Mesendoderm (in vitro differentiated cells): Measurements from ENCODE around the gene C6orf52.
A peak's percentile ranks its signal among the peaks of the same experiment; 100 is the strongest.

Source experiments
- DNase-seq: peaks from one replicate; pipeline ENCODE4 v3.0.0; 2013
- H2AK5ac ChIP-seq: 2 replicates; pipeline ENCODE4 v1.6.1; 2013; ENCODE audit warnings: low read length, inconsistent platforms
- H2BK120ac ChIP-seq: 2 replicates; pipeline ENCODE4 v1.6.1; 2013; ENCODE audit warnings: low read depth, mild to moderate bottlenecking, low read length, moderate library complexity, mixed read lengths
- H2BK15ac ChIP-seq: replicated peaks from 2 replicates; pipeline ENCODE4 v1.6.1; 2013; ENCODE audit warnings: low read depth, mild to moderate bottlenecking, moderate library complexity
- H2BK5ac ChIP-seq: 2 replicates; pipeline ENCODE4 v1.6.1; 2013; ENCODE audit warnings: low read length, inconsistent platforms
- H3K18ac ChIP-seq: 2 replicates; pipeline ENCODE4 v1.6.1; 2013; ENCODE audit warnings: mild to moderate bottlenecking, low read length, mixed read lengths
- H3K23ac ChIP-seq: one replicate; pipeline ENCODE4 v1.6.1; 2013; ENCODE audit warnings: low read length
- H3K27ac ChIP-seq: 2 replicates; pipeline ENCODE4 v1.5.1; 2013; ENCODE audit warnings: low read depth, mild to moderate bottlenecking, inconsistent platforms, low read length, moderate library complexity
- H3K27me3 ChIP-seq: 2 replicates; pipeline ENCODE4 v1.6.1; 2013; ENCODE audit warnings: low read length, control low read depth, mild to moderate bottlenecking, inconsistent platforms; ENCODE audit not compliant: insufficient read depth, poor library complexity
- H3K36me3 ChIP-seq: 2 replicates; pipeline ENCODE4 v1.6.1; 2013; ENCODE audit warnings: low read length, inconsistent platforms; ENCODE audit not compliant: control insufficient read depth, insufficient read depth
- H3K4ac ChIP-seq: one replicate; pipeline ENCODE4 v1.6.1; 2013; ENCODE audit warnings: low read depth, mild to moderate bottlenecking, low read length, moderate library complexity
- H3K4me1 ChIP-seq: 2 replicates; pipeline ENCODE4 v1.6.1; 2013; ENCODE audit warnings: low read depth, low read length, inconsistent platforms; ENCODE audit not compliant: control insufficient read depth
- H3K4me2 ChIP-seq: 2 replicates; pipeline ENCODE4 v1.6.1; 2013; ENCODE audit warnings: low read length
- H3K4me3 ChIP-seq: 2 replicates; pipeline ENCODE4 v1.5.1; 2013; ENCODE audit warnings: mild to moderate bottlenecking, low read length
- H3K56ac ChIP-seq: one replicate; pipeline ENCODE4 v1.6.1; 2013; ENCODE audit warnings: low read length
- H3K79me1 ChIP-seq: 2 replicates; pipeline ENCODE4 v1.6.1; 2013; ENCODE audit warnings: low read length, inconsistent platforms
- H3K79me2 ChIP-seq: 2 replicates; pipeline ENCODE4 v1.6.1; 2013; ENCODE audit warnings: mild to moderate bottlenecking, low read length; ENCODE audit not compliant: control insufficient read depth, insufficient read depth
- H3K9ac ChIP-seq: 2 replicates; pipeline ENCODE4 v1.6.1; 2013; ENCODE audit warnings: low read length, inconsistent platforms
- H4K5ac ChIP-seq: one replicate; pipeline ENCODE4 v1.6.1; 2013; ENCODE audit warnings: low read length
- H4K8ac ChIP-seq: one replicate; pipeline ENCODE4 v1.6.1; 2013; ENCODE audit warnings: low read depth, mild to moderate bottlenecking, control low read depth, low read length, moderate library complexity
- WGBS: extraction: QIAGEN DNeasy Blood & Tissue Kit; methylation state at CpG from one replicate; pipeline ENCODE4 v1.1.7; 2013; ENCODE audit warnings: low lambda C conversion rate, missing lambda C conversion rate; ENCODE audit not compliant: insufficient coverage; ENCODE audit errors: extremely low coverage; 5-methylcytosine and 5-hydroxymethylcytosine counted together

C6orf52 gene

DNA sequence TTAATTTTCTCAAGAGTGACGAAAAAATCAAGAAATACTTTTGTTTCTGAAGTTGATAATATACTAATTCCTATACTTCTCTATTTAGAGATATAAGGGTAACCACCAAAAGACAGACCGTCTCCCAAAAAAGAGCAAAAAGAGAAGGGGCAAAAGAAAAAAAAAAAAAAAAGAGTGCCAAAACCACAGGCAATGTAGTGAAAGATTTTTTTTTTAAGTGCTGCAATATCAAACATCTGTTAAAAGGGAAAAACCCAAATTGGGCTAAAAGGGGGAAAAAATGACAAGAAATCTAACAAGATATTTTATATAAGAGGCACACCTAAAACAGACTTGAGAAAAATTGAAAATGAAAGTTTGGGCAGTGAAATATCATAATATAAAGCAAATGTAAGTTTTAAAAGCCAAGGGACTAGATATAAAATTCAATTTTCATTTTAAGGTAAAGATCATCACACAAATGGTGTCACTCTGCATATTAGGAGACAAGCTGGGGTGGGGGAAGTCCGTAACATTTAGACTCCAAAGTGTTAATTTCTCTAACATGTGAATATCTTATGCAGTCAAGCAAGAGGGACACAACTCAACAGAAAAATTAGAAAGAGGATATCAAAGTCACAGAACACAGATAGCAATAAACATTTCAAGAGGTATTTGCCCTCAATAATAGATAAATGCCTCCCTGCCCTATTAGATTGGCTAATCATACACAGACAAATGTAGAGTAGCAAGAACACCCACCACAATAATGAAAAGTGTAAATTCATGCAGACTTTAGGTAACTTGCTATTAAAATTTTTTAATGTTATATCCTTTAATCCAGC, 9.1 kb downstream of the C6orf52 start:
- Histone ChIP-seq H3K23ac (no peak overlapping the region), H3K79me1 (no peaks in the 10 kb centered on the region), H3K79me2 (no peaks in the 10 kb centered on the region), H2AK5ac (no peak overlapping the region), H3K27ac (no peak overlapping the region), H3K56ac (no peak overlapping the region), H3K4me3 (no peak overlapping the region), H3K4me1 (peaks cover 2% of the 10 kb centered on the region), H2BK15ac (no peak overlapping the region), H2BK120ac (no peak overlapping the region), H3K4me2 (no peak overlapping the region), H3K4ac (no peak overlapping the region), H2BK5ac (no peak overlapping the region), H4K5ac (no peak overlapping the region), H3K9ac (no peak overlapping the region), H3K18ac (no peak overlapping the region), H3K36me3 (no peaks in the 10 kb centered on the region), H4K8ac (no peak overlapping the region), H3K27me3 (no peaks in the 10 kb centered on the region)
- WGBS = no CpG with 5 or more reads among the region's 3 CpGs
- DNase-seq = no peak

DNA sequence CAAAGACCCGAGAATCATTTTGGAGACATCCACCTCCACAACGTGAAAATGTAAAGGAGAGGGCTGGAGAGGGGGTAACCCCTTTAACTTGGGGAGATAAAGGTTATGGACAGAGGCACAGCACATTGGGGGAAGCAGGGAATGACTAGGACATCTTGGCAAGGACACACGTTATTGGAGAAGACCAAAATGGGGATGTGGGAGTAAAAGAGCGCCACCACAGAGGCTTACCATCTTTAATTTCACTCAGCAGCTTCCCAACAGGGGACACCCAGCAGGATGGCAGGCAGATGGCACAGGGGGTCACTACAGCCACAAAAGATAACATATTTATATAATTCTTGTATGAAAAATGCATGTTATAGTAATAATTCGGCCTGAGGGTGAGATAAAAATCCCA, 9.8 kb downstream of the C6orf52 start:
- no peak for DNase-seq
- no peak overlapping the region for H3K27ac ChIP-seq
- no peak overlapping the region for H4K5ac ChIP-seq
- H3K56ac ChIP-seq = no peak overlapping the region
- no peaks in the 10 kb centered on the region for H3K27me3 ChIP-seq
- H3K79me1 ChIP-seq = no peaks in the 10 kb centered on the region
- H3K79me2 ChIP-seq = no peaks in the 10 kb centered on the region
- H2BK15ac ChIP-seq = no peak overlapping the region
- no peak overlapping the region for H3K4ac ChIP-seq
- H3K4me1 ChIP-seq = peaks cover 2% of the 10 kb centered on the region
- H3K23ac ChIP-seq = no peak overlapping the region
- no peak overlapping the region for H2BK5ac ChIP-seq
- H3K4me2 ChIP-seq = no peak overlapping the region
- no peak overlapping the region for H2AK5ac ChIP-seq
- H3K18ac ChIP-seq = no peak overlapping the region
- no CpG with 5 or more reads among the region's 5 CpGs for WGBS
- no peak overlapping the region for H3K4me3 ChIP-seq
- no peak overlapping the region for H2BK120ac ChIP-seq
- no peaks in the 10 kb centered on the region for H3K36me3 ChIP-seq
- no peak overlapping the region for H4K8ac ChIP-seq
- no peak overlapping the region for H3K9ac ChIP-seq

DNA sequence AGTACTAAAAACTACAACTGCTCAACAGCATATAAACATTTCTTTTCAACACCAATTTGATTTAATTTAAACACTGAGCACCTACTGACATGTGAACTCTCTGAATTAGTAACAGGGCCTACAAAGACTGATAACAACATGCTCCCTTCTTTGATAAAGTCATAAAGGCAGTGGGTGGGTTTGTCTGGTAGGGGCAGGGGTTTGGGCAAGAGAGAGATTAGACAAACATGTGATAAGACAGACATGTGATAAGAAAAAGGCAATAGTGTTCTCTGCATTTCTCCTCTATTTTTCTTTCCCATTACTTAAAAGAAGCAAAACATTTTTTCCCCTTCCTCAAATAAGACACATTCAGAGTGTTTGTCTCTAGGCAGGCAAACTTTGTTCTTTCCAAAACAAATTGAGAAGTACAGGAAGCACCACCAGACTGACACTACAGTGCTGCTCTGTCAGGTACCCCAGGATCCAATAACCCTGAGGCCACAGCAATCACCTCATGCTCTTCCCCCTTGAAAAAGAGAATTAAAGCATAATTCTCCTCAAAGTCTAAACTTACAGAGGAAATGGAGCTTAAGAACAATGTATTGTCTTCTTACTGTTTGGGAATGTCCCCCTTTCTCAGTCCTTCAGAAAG, 11.9 kb downstream of the C6orf52 start:
- peak; percentile 71 for DNase-seq

DNA sequence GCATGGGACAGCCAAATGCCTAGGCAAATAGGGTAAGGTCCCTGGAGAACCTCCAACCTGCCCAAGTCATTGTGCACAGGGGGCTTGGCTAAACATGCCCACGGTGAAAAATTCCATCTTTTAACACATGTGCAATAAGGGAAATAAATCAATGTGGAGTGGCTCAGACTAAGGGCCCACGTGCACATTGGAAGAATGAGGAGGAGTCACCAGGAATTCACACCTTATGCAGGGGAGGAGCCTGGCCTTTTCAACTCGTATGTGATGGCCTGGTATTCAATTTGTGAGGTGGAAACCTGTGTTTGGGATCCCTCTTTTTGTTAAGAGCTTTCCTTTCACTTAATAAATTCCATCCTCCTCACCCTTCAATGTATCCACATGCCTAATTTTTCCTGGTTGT, 12.6 kb downstream of the C6orf52 start:
- no peaks in the 10 kb centered on the region for H3K79me2 ChIP-seq
- peaks cover 2% of the 10 kb centered on the region for H3K4me1 ChIP-seq
- no peak overlapping the region for H3K23ac ChIP-seq
- no peak overlapping the region for H3K4ac ChIP-seq
- H3K36me3 ChIP-seq = no peaks in the 10 kb centered on the region
- H3K4me2 ChIP-seq = no peak overlapping the region
- no peak overlapping the region for H3K18ac ChIP-seq
- no peak overlapping the region for H3K4me3 ChIP-seq
- H2BK120ac ChIP-seq = no peak overlapping the region
- H2BK15ac ChIP-seq = peak overlapping the region; percentile 11
- H3K79me1 ChIP-seq = no peaks in the 10 kb centered on the region
- H4K8ac ChIP-seq = no peak overlapping the region
- H3K27ac ChIP-seq = peak overlapping the region; percentile 48
- no peak overlapping the region for H4K5ac ChIP-seq
- H3K56ac ChIP-seq = no peak overlapping the region
- H3K27me3 ChIP-seq = no peaks in the 10 kb centered on the region
- H3K9ac ChIP-seq = no peak overlapping the region
- H2BK5ac ChIP-seq = no peak overlapping the region
- H2AK5ac ChIP-seq = no peak overlapping the region
- peak; percentile 54 for DNase-seq
- no CpG with 5 or more reads among the region's 3 CpGs for WGBS

More for the DNA sequence above, 11.9 kb downstream of the C6orf52 start:
- no peaks in the 10 kb centered on the region for H3K79me1 ChIP-seq
- no peak overlapping the region for H2AK5ac ChIP-seq
- H3K56ac ChIP-seq = no peak overlapping the region
- H3K4me3 ChIP-seq = no peak overlapping the region
- no peaks in the 10 kb centered on the region for H3K36me3 ChIP-seq
- H2BK120ac ChIP-seq = peak overlapping the region; percentile 73
- no peak overlapping the region for H3K4ac ChIP-seq
- no peak overlapping the region for H4K8ac ChIP-seq
- H3K27ac ChIP-seq = peak overlapping the region; percentile 2
- no peak overlapping the region for H3K9ac ChIP-seq
- no peak overlapping the region for H4K5ac ChIP-seq
- H3K4me1 ChIP-seq = peaks cover 2% of the 10 kb centered on the region
- H3K27me3 ChIP-seq = no peaks in the 10 kb centered on the region
- no peak overlapping the region for H3K4me2 ChIP-seq
- no peak overlapping the region for H3K23ac ChIP-seq
- no peak overlapping the region for H2BK15ac ChIP-seq
- H2BK5ac ChIP-seq = no peak overlapping the region
- no peaks in the 10 kb centered on the region for H3K79me2 ChIP-seq
- no peak overlapping the region for H3K18ac ChIP-seq

DNA sequence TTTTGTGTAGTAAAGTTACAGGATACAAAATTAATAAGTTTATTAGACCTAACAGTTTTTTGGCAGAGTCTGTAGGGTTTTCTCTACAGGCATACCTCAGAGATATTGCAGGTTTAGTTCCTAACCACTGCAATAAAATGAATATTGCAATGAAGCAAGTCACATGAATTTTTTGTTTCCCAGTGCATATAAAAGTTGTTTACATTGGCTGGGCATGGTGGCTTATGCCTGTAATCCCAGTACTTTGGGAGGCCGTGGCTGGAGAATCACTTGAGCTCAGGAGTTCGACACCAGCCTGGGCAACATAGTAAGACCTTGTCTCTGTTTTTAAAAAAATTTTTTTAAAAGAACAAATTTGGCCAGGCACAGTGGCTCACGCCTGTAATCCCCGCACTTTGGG, 16.0 kb downstream of the C6orf52 start:
- Histone ChIP-seq H4K5ac (no peak overlapping the region), H4K8ac (no peak overlapping the region), H3K4me2 (no peak overlapping the region), H2BK5ac (no peak overlapping the region), H3K36me3 (no peaks in the 10 kb centered on the region), H3K27ac (no peak overlapping the region), H3K4me1 (peaks cover 2% of the 10 kb centered on the region), H2BK15ac (no peak overlapping the region), H3K79me2 (no peaks in the 10 kb centered on the region), H2AK5ac (no peak overlapping the region), H3K4me3 (no peak overlapping the region), H3K27me3 (no peaks in the 10 kb centered on the region), H3K23ac (no peak overlapping the region), H3K18ac (no peak overlapping the region), H3K56ac (no peak overlapping the region), H3K4ac (no peak overlapping the region), H3K79me1 (no peaks in the 10 kb centered on the region), H2BK120ac (no peak overlapping the region), H3K9ac (no peak overlapping the region)
- no peak for DNase-seq
- no CpG with 5 or more reads among the region's 4 CpGs for WGBS
